Ovary (tissue), 9 donors: ENCODE data around the gene IGF2BP3. TPM values are rescaled to one million over a fixed set of nuclear protein-coding genes. Genes with fewer than 3 reads are reported as not detected.

ENCODE experiments used
- DNase-seq, 5 donors: peaks; one replicate each; pipeline ENCODE4 v3.0.0-alpha.2; 2019 to 2020
- H3K27ac ChIP-seq, 2 donors: fragments of 200-600 bp; one replicate each; pipeline versions ENCODE4 v1.5.1 to v1.8.0; 2019 to 2022
- H3K27me3 ChIP-seq: fragments of 200-600 bp; one replicate; pipeline ENCODE4 v1.8.0; 2022
- H3K36me3 ChIP-seq: fragments of 200-600 bp; sonication (generic); one replicate; pipeline ENCODE4 v1.5.1; 2019
- H3K4me1 ChIP-seq: one replicate; pipeline ENCODE4 v1.8.1; 2013; ENCODE audit warnings: mild to moderate bottlenecking, moderate library complexity; ENCODE audit not compliant: insufficient read depth
- H3K4me3 ChIP-seq: fragments of 200-600 bp; sonication (generic); one replicate; pipeline ENCODE4 v1.5.1; 2017
- H3K9me3 ChIP-seq, 2 donors: fragments of 200-600 bp in 1 of 2; sonication (generic) in 1 of 2; one replicate each; pipeline versions ENCODE4 v1.5.1 to v1.8.1; 2013 to 2019; ENCODE audit warnings: mild to moderate bottlenecking in 1 of 2, moderate library complexity in 1 of 2
- EP300 ChIP-seq: sonication (generic); formaldehyde crosslinking; IDR thresholded peaks from one replicate; pipeline ENCODE4 v1.6.1; 2017; ENCODE audit warnings: antibody characterized with exemption
- POLR2A ChIP-seq: fragments of 450-650 bp; IDR thresholded peaks from one replicate; pipeline ENCODE4 v1.6.1; 2017; ENCODE audit warnings: antibody characterized with exemption, mild to moderate bottlenecking, moderate library complexity
- WGBS, 3 donors: extraction: QIAGEN DNeasy Blood & Tissue Kit in 1 of 3; methylation state at CpG; one replicate each; pipeline versions ENCODE4 v1.1.5 to v1.1.7; 2013 to 2017; 5-methylcytosine and 5-hydroxymethylcytosine counted together
- intact Hi-C, 4 donors: fragments of 100-400 bp; cut with DNase I; formaldehyde crosslinking; loops; one replicate each; pipeline versions ENCODE4 v1.11.0 to v1.15.1; 2022 to 2023
- polyA plus RNA-seq, 2 donors: library from polyadenylated mRNA; stranded (reverse); fragments of 200-250 nt in 1 of 2; fragments of 350-450 nt in 1 of 2; fragmentation: Illumina TruSeq in 1 of 2; extraction: RNeasy Lipid Tissue Mini Kit (QIAGEN cat#74804) in 1 of 2; gene quantifications; one replicate each; pipeline ENCODE4 v1.2.3, GENCODE V29; 2013 to 2014
- total RNA-seq, 7 donors: library from RNA; depleted of rRNA in 2 of 7; stranded (reverse); fragments of >200 nt in 2 of 7; fragmentation: NEBNext Ultra II Directional in 3 of 7; extraction: Animal tissue kit (Norgen Biotek cat#: 25700) in 3 of 7; gene quantifications; one replicate each; pipeline versions ENCODE4 v1.1.0 to v1.2.4, GENCODE V29; 2016 to 2023
- TF ChIP-seq, protein P1 (sequence below), 3 donors: fragments of 450-650 bp in 2 of 3; fragments of 200-600 bp in 1 of 3; IDR thresholded peaks; one replicate each; pipeline versions ENCODE4 v1.5.1 to v1.8.0; 2016 to 2022; ENCODE audit warnings: antibody characterized with exemption in 3 of 3, mild to moderate bottlenecking in 1 of 3
- donor health status: DM: no; HTN: no; CAD: no; lungs with moderate emphysema.
- donor health status: DM: no; HTN: no; CAD: no.
- donor health status: Bipolar disorder and iron deficiency.
- donor health status: DM: yes; HTN: yes; CAD: no.
- donor health status: DM: no; HTN: no; CAD: no.
- donor health status: DM: yes; HTN: yes; CAD: no.

Gene IGF2BP3
- total and polyA plus RNA-seq, 9 donors = 0.20 to 1.3 (median 0.40) TPM; not detected in 2

DNA sequence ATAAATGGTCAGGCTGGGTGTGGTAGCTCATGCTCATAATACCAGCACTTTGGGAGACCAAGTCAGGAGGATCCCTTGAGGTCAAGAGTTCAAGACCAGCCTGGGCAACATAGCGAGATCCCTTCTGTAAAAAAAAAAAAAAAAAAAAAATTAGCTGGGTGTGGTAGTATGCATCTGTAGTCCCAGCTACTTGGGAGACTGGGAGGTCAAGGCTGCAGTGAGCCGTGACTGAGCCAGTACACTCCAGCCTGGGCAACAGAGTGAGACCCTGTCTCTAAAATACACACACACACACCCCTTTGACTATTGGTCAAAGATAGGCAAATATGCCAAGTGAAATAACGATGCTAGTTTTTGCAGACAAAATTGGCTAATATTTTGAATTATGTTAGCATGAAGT is 80.6 kb downstream of the IGF2BP3 start:
- H3K4me1 ChIP-seq = no peaks in the 10 kb centered on the region
- H3K9me3 ChIP-seq = no peaks in the 10 kb centered on the region
- no peak overlapping the region for H3K4me3 ChIP-seq
- 53 to 74% (median 67%) methylated on average over 3 of the region's 3 CpGs for WGBS, 3 donors
- no peaks in the 10 kb centered on the region for H3K27me3 ChIP-seq
- no peaks in the 10 kb centered on the region for H3K36me3 ChIP-seq
- TF ChIP-seq, protein P1, sequence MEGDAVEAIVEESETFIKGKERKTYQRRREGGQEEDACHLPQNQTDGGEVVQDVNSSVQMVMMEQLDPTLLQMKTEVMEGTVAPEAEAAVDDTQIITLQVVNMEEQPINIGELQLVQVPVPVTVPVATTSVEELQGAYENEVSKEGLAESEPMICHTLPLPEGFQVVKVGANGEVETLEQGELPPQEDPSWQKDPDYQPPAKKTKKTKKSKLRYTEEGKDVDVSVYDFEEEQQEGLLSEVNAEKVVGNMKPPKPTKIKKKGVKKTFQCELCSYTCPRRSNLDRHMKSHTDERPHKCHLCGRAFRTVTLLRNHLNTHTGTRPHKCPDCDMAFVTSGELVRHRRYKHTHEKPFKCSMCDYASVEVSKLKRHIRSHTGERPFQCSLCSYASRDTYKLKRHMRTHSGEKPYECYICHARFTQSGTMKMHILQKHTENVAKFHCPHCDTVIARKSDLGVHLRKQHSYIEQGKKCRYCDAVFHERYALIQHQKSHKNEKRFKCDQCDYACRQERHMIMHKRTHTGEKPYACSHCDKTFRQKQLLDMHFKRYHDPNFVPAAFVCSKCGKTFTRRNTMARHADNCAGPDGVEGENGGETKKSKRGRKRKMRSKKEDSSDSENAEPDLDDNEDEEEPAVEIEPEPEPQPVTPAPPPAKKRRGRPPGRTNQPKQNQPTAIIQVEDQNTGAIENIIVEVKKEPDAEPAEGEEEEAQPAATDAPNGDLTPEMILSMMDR (IDR thresholded peaks at IDR 0.05) = no peak
- no peak for TF ChIP-seq EP300
- no peak for TF ChIP-seq POLR2A
- DNase-seq = no peak
- no peak overlapping the region for H3K27ac ChIP-seq
- intact Hi-C loops = no loop called here

DNA sequence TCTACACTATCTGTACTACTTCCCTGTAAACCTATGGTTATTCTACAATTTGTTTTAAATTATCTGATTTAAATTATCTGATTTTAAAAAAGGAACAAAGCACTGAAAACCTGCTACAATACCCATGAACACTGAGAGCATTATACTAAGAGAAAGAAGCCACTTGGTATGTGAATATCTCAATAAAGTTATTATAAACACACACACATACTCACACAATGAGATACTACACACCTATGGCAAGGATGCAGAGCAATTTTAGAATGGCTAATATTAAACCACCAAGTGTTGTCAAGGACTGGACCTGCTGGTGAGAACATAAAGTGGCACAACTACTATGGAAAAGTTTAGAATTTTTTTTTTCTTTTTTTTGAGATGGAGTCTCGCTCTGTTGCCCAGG is 82.7 kb downstream of the IGF2BP3 start:
- Histone ChIP-seq H3K36me3 (no peaks in the 10 kb centered on the region), H3K27me3 (no peaks in the 10 kb centered on the region), H3K4me1 (no peaks in the 10 kb centered on the region), H3K27ac (no peak overlapping the region), H3K4me3 (no peak overlapping the region), H3K9me3 (no peaks in the 10 kb centered on the region)
- intact Hi-C loops = no loop called here
- TF ChIP-seq POLR2A (no peak), EP300 (no peak)
- TF ChIP-seq, protein P1 (IDR thresholded peaks at IDR 0.05) = no peak
- no peak for DNase-seq
- WGBS, 3 donors = 85 to 100% (median 91%) methylated on average over 1 of the region's 1 CpG

DNA sequence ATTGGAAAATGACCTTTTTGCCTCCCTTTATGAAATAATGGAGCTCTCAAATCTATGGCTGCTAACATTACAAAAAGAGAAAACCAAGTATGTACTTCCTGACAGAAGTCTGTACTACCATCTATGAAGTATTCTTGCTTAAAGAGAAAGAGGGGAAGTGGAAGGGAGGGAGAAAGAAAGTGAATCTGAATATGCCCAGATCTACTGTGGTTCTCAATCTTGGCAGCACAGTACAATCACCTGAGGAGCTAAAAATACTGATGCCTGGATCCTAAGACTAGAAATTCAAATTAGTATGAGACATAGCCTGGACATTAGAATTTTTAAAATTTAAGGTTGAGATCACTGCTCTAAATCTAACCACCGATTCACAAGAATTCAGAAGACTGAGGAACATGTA is 85.2 kb downstream of the IGF2BP3 start:
- H3K4me1 ChIP-seq = no peaks in the 10 kb centered on the region
- TF ChIP-seq, protein P1 (IDR thresholded peaks at IDR 0.05) = no peak
- TF ChIP-seq EP300 = no peak
- TF ChIP-seq POLR2A = no peak
- no peak overlapping the region for H3K27ac ChIP-seq
- H3K4me3 ChIP-seq = no peak overlapping the region
- no peak for DNase-seq
- H3K9me3 ChIP-seq = no peaks in the 10 kb centered on the region
- no peaks in the 10 kb centered on the region for H3K27me3 ChIP-seq
- H3K36me3 ChIP-seq = no peaks in the 10 kb centered on the region
- intact Hi-C loops = loop anchor here in 1 of 4 donors (1.0 kb wide), 1 partner anchor 19 kb away; no protein-coding TSS in a partner anchor
- 83 to 93% (median 88%) methylated on average over 1 of the region's 1 CpG for WGBS, 3 donors

DNA sequence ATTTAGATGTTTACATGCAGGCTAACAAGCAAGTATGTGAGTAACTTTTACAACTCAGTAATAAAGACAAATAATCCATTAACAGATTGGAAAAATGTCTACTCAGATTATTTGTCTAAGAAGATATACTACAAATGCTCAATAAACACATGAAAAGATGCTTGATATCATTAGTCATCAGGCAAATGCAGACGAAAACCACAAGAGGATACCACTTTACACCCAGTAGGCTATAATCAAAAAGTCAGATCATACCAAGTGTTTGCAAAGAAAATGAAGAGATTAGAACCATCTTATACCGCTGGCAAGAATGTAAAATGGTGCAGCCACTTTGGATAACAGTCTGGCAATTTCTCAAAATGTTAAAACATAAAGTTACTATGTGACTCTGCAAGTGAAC is 87.1 kb downstream of the IGF2BP3 start:
- no peak overlapping the region for H3K4me3 ChIP-seq
- TF ChIP-seq POLR2A = no peak
- no peak for TF ChIP-seq EP300
- TF ChIP-seq, protein P1 (IDR thresholded peaks at IDR 0.05) = no peak
- H3K9me3 ChIP-seq = no peaks in the 10 kb centered on the region
- H3K4me1 ChIP-seq = no peaks in the 10 kb centered on the region
- H3K36me3 ChIP-seq = no peaks in the 10 kb centered on the region
- no peaks in the 10 kb centered on the region for H3K27me3 ChIP-seq
- H3K27ac ChIP-seq = no peak overlapping the region
- intact Hi-C loops = no loop called here
- 80 to 89% (median 87%) methylated on average over 2 of the region's 2 CpGs for WGBS, 3 donors
- no peak for DNase-seq

DNA sequence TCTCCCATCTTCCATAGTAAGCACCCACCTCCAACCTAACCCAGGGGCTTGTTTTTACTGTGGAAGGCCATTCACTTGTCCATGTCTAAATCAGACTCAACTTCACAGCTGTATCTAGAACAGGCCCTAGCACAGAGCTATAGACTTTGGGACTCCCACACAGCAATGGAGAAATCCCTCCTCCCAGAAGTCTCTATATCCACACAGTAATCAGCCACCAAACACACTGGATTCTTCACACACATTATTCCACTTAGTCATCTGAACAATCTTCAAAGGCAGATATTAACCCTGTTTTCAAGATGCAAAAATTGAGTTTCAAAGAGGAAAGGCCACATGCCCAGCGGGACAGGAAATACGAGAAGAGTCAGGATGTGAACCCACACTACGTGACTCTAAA is 89.3 kb downstream of the IGF2BP3 start:
- DNase-seq = no peak
- Histone ChIP-seq H3K4me1 (no peaks in the 10 kb centered on the region), H3K36me3 (no peaks in the 10 kb centered on the region), H3K27ac (no peak overlapping the region), H3K27me3 (no peaks in the 10 kb centered on the region), H3K4me3 (no peak overlapping the region), H3K9me3 (no peaks in the 10 kb centered on the region)
- no peak for TF ChIP-seq EP300
- TF ChIP-seq POLR2A = no peak
- TF ChIP-seq, protein P1 (IDR thresholded peaks at IDR 0.05) = no peak
- 92 to 94% (median 92%) methylated on average over 3 of the region's 3 CpGs for WGBS, 3 donors
- intact Hi-C loops = no loop called here
